ENCODE measurements around the gene PBX3. TPM values are rescaled to one million over a fixed set of nuclear protein-coding genes. Genes with fewer than 3 reads are reported as not detected.

Gene PBX3
- total RNA-seq, 1 donor from 2014 or later = 15.0 TPM

DNA sequence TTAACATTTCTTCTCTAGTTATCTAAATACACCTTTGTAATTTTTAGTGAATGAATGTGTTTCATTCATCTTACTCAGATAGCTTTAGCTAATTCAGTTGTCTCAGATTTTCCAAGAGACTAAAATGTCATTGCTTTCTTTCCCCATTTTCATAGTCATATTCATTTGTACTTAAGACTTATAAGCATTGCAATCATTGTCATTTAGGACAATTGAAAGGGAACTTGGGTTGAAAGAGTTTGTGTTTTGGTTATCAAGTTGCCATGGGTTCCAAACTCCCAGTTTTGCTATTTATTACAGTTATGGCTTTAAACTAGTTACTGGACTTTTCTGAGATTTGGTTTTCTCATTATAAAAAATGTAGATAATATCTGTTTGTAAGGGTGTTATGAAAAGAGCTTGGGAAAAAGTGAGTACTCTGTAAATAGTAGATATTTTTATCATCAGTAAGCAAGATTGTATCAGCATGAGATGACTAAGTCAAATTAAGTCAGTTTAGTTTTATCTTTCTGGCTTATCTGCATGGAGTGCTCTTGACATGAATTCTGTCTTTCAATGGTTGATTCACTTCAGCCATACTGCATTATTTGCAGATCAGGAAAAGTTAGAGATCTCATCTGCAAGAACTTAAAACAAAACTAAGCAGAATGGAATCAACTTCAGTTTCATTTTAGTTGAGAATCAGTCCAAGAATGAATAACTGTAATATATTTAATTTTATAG is 107.5 kb downstream of the PBX3 start:
- no peak for DNase-seq (ENCODE audit: low spot score)
- ATAC-seq = no peak

DNA sequence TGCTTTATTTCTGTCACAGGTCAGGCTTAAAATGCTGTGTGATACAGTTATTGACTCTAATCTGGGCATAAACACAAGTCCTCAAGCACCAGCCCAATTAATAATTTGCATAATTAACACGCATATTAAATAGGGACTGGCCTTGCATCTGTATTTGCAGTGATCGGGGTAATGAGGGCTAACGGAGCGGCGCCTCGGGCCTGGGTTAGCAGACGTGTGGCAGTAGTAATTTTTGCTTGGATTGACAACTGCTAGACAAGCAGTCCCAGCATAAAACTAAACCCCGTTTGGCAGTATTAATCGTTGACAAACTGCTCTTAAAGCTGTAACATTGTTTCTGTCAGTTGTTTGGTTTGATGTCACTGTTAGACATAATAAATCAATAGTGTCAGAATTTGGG is 109.2 kb downstream of the PBX3 start:
- ATAC-seq = peak; percentile 21

DNA sequence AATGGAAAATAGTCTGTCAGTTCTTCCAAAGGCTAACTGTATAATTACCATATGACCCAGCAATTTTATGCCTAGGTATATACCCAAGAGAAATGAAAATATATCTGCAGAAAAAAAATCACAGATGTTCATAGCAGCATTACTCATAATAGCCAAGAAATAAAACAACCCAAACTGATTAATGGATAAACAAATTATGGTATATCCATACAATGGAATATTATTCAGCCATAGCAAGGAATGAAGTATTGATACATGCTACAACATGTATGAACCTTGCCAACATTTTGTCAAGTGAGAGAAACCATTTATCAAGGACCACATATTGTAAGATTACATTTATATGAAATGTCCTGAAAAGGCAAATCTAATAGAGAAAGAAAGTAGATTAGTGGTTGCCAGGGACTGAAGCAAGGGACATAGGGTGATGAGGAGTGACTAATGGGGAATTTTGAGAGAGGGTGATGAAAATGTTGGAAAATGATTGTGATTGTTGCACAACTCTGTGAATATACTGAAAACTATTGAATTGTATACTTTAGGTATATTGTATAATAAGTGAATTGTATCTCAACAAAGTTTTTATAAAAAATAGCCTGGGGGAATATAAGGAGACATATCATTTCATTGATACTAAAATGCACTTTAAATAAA is 114.4 kb downstream of the PBX3 start:
- no peak for ATAC-seq
- DNase-seq (ENCODE audit: low spot score) = no peak

More for the DNA sequence above, 109.2 kb downstream of the PBX3 start:
- no peak for DNase-seq (ENCODE audit: low spot score)

DNA sequence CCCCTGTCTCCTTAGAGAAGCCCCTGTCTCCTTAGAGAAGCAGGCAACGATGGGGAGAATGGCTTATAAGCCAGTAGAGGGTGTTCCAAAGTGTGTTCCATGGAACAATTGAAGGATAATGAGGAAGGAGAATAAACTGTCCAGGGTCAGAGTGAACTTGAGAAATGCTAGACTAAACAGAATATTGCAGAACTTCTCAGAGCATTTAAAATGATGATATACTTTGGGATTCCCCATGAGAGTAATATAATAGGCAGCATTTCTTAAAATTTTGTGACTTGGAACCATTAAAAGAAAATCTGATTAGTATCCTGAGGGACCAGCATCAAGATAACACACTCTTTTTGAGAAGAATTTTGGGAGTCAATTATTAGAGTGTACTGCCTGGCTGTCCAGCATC is 116.8 kb downstream of the PBX3 start:
- ATAC-seq = no peak
- DNase-seq (ENCODE audit: low spot score) = no peak

DNA sequence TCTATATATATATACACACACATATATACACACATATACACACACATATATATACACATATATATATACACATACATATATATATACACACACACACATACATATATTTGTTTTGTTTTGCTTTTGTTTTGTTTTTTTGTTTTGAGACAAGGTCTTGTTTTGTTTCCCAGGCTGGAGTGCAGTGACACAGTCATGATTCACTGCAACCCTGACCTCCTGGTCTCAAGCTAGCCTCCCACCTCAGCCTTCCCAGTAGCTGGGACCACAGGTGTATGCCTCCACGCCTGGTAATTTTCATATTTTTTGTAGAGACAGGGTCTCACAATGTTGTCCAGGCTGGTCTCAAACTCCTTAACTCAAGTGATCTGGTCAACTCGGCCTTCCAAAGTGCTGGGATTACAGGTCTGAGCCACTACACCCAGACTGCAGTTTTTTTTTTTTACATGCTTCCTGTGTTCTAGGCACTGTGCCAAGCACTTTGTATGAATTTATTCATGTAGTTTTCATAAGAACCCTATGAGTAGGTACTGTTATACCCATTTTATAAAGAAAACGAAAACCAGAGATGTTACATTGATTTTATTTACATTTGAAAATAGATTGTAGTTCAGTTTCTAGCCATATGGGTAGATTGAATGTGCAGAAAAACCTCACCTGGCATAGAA is 120.7 kb downstream of the PBX3 start:
- no peak for DNase-seq (ENCODE audit: low spot score)
- ATAC-seq = no peak

DNA sequence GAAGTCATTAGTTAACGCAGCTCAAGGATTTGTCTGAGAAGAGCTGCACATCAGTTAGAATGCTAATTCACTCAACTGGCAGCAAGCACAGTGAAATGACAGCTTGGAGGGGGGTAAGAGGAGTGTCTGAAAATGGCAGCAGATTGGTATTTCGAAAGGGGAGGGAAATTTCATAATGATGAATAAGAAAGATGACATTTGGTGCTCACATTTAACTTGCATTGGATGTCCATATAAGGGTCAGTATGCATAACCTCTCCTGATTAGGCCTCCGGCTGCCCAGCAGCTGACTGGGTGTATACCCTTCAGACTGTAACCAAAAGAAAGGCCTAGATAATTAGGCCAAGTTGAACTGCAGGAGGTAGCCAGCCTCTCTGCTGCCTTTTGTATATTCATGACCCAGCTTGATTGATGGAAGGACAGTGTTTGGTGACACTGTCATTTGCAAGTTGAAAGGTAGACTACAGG is 131.0 kb downstream of the PBX3 start:
- DNase-seq (ENCODE audit: low spot score) (no peak), ATAC-seq (no peak)

DNA sequence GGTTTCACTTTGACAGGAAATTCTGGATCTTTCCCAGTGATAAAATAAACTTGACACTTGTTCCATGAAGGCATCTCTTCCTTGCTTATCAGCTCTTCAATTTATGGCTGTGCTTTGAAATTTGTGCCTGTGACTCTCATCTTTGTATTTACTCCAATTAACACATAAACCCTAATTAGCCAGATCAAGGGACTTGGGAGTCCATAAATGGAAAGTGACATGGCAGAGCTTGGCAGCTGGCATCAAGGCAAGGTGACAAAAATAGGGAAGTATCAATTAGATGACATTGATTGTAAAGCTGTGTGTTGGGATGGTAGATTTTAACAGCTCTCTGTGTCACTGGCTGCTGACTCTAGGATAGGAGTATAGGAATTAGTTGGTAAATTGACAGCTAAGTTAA is 133.9 kb downstream of the PBX3 start:
- ATAC-seq (no peak), DNase-seq (ENCODE audit: low spot score) (no peak)

DNA sequence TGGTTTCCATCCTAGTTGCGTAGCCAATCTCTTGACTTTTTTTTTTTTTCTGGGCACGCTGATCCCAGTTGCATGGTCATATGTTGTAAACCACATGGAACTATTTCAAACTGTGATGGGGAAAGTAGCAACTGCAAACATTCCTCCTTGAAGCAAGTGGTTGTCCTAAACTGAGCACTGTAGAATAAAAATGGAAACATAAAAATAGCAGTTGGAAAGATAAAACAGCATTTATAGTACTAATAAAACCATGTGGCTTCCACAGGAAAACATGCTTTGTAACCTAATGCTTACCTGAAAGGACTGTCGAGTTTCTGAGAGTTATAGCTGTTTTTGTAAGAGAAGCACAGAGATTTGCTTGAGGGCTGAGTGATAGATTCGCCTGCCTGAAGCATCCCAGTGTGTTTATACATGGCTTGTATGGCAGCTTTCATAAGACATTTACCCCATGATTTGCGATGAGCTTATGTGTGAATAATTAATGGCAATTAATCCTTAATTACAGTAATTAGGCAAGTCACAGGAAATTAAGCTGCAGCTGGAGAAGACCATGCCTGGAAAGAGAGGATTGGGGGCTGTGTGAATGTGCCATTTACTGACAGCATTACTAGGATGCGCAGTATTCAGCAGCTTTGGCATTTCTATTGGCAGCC is 136.5 kb downstream of the PBX3 start:
- DNase-seq (ENCODE audit: low spot score) = no peak
- no peak for ATAC-seq

DNA sequence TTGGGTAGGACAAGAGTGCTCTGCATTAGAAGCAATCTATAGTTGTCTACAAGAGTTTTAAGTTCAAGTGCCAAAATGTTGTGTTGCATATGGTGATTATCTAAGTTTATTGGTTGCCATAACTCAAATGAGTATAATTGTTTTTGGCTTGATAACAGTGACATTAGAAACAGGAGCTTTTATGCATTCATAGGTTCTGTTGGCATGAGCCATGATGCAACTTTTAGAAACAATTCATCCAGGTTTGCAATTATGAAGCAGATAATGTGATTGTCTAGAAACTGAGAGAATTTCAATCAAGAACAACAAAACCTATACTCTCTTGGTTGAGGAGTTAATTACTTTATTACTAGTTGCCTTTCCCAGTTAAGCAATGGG is 137.0 kb downstream of the PBX3 start:
- no peak for DNase-seq (ENCODE audit: low spot score)

DNA sequence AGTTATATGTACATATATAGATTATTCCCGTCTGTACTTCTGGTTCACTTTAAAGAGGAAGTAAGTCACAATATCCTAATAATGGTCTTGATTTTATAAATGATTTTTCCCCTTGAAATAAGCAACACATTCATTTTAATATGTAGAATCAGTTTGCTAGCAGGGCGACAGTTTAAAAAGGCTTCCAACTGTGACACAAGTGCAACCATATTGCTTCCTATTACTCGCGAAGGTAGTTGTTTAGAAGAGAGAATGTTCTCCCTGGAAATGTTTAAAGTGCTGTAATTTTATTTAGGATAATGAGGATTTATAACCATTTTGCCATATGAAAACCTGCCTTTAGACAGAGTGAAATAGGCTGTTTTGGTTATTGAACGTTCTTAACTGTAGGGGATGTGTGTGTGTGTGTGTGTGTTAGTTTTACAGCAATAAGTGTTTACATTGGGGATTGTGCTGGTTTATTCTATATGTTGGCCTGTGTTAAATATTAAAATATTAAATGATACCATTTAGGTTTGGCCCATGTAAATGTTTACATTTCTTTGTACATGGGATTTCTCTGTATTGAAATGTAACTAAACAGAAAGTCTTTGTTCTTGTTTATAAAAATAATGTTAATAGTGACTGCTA is 138.3 kb downstream of the PBX3 start:
- no peak for DNase-seq (ENCODE audit: low spot score)
- no peak for ATAC-seq

More for the DNA sequence above, 137.0 kb downstream of the PBX3 start:
- ATAC-seq = no peak

DNA sequence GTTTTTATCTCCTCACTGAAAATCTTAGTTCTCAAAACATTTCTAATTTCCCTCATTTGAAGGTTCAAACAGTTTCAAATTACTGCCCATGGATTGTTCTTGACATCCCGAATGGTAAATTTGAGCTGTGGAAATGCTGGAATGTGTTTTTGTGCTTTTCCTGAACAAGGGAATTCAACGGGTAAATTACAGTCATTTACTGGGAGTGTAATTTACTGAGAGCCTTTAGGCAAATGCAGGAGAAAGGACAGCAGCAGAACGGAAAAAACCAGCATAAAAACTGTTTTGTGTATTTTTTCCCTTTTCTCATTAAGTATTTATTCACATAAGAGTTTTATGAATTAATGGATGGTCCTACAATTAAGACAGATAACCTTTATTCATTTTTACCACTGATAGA is 139.2 kb downstream of the PBX3 start:
- DNase-seq (ENCODE audit: low spot score) (no peak), ATAC-seq (no peak)

DNA sequence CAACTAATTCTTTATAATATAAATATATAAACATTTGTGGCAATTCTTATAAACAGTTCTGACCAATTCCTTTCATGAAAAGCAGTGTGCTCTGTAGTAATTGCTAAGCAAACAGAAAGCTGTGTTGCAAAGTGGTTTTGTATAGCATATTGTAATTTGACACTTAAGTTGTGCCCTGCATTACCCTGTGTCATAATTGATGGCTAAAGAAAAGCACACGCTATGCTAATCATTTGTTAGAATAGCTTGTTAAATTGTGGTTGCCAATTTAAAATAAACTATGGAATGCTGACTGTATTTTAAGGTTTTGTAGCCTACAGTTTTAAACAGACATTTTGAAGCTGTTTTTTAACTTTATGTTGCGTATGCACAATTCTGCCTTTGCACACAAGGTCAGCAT is 140.0 kb downstream of the PBX3 start:
- DNase-seq (ENCODE audit: low spot score) (no peak), ATAC-seq (peak; percentile 37)

DNA sequence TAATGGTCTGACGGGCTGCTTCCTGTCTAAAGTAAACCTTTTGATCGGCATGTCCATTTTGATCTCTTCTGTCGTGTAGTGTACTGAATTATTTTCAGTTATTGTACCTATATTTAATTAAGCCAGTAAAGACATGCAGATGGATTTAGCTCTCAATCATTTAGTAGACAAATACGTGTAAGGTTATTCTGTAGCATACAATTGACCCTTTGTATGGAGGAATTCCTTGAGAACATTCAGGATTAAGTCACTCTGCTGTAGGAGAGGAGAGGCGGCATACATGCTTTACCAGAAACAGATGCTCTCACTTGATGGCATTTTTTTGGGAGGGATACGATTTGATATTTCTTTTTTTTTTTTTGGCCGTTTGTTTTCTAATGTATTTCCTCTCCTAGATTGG is 141.0 kb downstream of the PBX3 start:
- ATAC-seq = no peak
- no peak for DNase-seq (ENCODE audit: low spot score)

DNA sequence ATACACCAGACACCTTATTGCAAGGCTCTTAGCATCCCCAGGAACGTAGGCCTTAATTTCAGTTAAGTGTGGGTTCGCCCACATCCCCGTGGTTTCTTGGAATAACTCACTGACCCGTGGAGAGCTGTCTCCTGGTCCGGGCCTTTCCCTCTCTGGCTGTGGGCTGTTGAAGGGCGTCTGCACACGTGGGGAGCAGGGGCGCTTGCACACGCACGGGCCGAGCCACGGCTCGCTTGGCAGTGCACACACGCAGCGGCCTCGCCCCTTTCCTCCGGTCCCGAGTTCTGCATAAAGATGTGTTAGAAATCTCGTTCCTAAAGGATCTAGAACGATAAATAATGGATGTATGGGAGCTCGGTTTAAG is 141.9 kb downstream of the PBX3 start:
- ATAC-seq = peak; percentile 61
- no peak for DNase-seq (ENCODE audit: low spot score)

DNA sequence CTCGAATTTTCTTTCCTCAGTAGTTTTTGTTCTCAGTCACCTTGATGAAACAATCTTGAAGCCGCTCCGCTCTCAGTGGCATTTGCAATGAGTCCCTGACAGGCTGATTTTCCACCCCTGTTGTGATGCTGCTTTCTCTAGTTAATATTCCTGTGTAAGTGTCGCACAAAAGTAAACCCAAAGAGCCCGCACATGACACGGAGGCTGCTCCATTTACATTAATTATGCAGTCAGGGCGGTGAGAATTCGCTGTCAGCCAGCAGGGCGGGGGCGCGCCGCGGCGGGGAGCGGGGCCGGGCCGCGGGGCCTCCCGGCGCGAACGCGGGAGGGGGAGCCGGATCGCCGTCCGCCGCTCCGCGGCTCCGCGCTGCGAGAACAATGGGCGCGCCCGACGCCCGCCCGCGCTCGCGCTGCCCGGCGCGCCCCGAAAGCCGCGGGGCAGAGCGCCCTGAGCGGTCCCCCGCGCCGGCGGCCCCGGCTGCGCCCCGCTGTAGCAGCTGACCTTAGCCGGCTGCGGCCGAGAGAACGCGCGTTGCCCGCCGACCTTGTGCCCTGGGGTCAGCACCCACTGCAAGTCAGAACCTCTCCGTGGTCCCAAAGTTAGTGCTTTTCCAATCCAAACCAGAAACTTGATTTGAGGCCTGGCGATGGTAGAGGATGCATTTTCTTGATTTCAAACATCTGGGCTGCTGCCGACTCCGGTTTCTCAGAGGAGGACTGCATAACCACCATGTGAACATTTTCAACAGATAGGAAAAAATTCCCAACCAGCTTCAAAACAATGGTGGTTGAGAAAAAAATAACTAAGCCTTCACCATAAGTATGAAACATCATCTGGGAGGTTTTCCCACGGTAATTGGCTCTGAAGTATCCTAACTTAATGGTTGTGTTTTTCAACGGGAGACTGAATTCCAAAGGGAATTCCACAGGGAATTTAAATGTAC is 142.6 kb downstream of the PBX3 start:
- ATAC-seq (peak; percentile 80), DNase-seq (ENCODE audit: low spot score) (no peak)

DNA sequence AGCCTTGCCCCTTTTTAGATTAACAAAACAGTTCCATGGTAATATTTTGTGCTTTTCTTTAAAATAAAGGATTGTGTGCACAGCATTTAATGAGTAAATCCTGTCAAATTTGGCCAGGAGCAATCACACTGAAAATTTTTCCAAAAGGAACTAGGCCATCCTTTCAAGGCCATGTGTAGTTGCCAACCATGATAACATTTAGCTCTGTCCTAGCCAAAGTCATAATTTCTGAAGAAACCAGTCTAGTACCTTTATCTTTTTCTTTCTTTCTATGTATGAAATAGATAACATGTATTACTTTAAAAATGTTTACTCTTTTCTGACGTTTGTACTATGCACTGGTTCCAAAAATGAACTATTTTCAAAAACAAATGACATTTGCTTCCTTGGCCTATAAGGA is 143.7 kb downstream of the PBX3 start:
- ATAC-seq = no peak
- DNase-seq (ENCODE audit: low spot score) = no peak

DNA sequence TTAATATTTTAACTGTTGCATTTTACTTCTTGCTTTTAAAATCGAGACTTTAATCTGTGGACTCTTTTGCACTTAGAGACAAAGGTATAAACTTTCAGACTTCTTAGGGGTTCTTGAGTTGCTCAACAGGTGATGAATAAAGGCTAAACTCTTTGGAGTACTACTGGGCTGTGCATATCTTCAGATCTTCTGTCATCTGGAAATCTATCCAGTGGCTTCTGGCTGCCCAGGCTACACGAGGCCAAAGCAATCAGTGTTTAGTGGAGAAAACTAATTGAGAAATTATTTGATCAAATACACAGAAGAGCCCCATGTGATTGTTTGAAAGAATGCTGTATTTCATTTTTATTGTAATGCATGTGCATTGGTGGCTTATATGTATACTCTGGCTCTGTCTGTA is 146.1 kb downstream of the PBX3 start:
- ATAC-seq = no peak
- DNase-seq (ENCODE audit: low spot score) = no peak

DNA sequence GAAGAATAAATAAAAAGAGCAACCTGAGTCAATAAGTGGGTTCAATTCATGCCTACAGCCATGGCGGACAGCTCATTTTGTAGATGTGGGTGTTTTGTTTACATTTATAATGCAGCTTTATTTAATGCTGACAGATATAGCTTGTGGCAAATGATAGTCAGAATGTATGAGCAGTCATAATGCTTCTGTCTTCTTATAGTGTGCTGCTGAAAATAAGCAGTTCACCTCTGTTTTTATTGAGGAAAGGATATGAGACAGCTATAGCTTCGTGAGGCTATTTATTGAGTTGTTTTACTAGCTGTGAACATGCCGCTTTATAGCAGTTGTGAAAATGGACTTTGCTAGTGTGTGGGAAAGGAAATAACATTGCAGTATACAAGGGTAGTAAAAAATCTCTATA is 147.4 kb downstream of the PBX3 start:
- ATAC-seq = no peak
- DNase-seq (ENCODE audit: low spot score) = no peak

DNA sequence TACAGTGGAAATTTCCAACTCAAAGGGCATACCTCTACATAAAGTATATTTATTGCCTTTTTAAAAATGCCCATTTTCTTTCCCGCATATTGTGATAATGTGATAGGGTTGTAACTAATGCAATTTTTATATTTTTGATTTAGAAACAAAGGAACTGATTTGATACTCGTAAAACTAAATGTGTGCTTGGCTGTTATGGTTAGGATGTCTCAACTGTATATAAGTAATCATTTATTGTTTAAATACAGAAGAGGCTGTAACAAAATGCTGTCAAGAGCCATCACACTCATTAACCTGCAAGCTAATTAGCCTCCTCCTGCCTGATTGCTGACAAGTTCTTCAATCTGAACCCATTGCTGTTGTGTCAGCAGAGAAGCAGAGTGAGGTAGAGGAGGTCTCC is 149.2 kb downstream of the PBX3 start:
- no peak for DNase-seq (ENCODE audit: low spot score)

DNA sequence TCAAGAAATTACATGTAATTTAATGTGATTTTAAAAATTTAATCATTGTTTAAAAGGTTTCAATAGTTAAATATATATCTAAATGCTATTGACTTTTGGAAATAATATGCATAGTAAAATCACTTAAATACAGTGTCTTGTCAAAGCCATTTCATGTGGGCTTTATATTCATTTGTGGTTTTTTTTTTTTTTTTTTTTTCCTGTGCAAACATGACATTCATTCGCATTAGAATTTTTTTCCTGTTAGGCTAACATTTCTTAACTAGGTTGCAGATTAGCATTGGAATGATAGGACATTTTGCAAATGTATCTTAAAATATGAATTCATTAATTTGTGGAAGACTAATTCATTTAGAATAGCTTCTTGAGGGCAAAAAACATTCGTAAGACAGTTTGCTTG is 149.8 kb downstream of the PBX3 start:
- ATAC-seq (no peak), DNase-seq (ENCODE audit: low spot score) (no peak)

More for the DNA sequence above, 149.2 kb downstream of the PBX3 start:
- no peak for ATAC-seq

Measured in left lobe of liver (tissue), 2 donors.